EL (cell line): ENCODE data around the gene GSTM4.

ENCODE experiments used
- DNase-seq: peaks from one replicate; pipeline ENCODE4 v3.0.0-alpha.2; 2016

GSTM4 gene

GRCh38 chr1:109655615-109656519 lies at the start of gene GSTM4:
TSS of gene GSTM4 (plus strand) at chr1:109656099. CDS start at chr1:109656390, 291 bp downstream.
- peak; percentile 81 for DNase-seq

- no peak for DNase-seq
Measured at GRCh38 chr1:109609881-109610280, 46.0 kb upstream of the GSTM4 start.

- peak; percentile 72 for DNase-seq
Measured at GRCh38 chr1:109610609-109611307, 45.1 kb upstream of the GSTM4 start.

GRCh38 chr1:109611308-109611990 lies 44.5 kb upstream of the GSTM4 start:
- no peak for DNase-seq

GRCh38 chr1:109613361-109614147 lies 42.3 kb upstream of the GSTM4 start:
- peak; percentile 63 for DNase-seq

- no peak for DNase-seq
Measured at GRCh38 chr1:109615879-109616278, 40.0 kb upstream of the GSTM4 start.

- no peak for DNase-seq
Measured at GRCh38 chr1:109616391-109616790, 39.5 kb upstream of the GSTM4 start.

- DNase-seq: peak; percentile 89
Measured at GRCh38 chr1:109617291-109617801, 38.6 kb upstream of the GSTM4 start.

GRCh38 chr1:109618661-109619575 lies 37.0 kb upstream of the GSTM4 start:
- no peak for DNase-seq

GRCh38 chr1:109619576-109620400 lies 36.1 kb upstream of the GSTM4 start, which contains the start of the genes AMPD2 and GNAT2:
TSS of gene AMPD2 (plus strand) at chr1:109619837. CDS start at chr1:109621176, 1,339 bp downstream.
TSS of gene GNAT2 (minus strand) at chr1:109619616. CDS start at chr1:109612870, 6,746 bp downstream.
- peak; percentile 85 for DNase-seq

GRCh38 chr1:109620401-109620791 lies 35.5 kb upstream of the GSTM4 start:
- peak; percentile 72 for DNase-seq

- peak; percentile 96 for DNase-seq
Measured at GRCh38 chr1:109620841-109621286, 35.0 kb upstream of the GSTM4 start.

- DNase-seq: no peak
Measured at GRCh38 chr1:109621379-109622136, 34.3 kb upstream of the GSTM4 start.

- no peak for DNase-seq
Measured at GRCh38 chr1:109622137-109622892, 33.6 kb upstream of the GSTM4 start.

GRCh38 chr1:109622895-109623294 lies 33.0 kb upstream of the GSTM4 start:
- DNase-seq: no peak

GRCh38 chr1:109623601-109624161 lies 32.2 kb upstream of the GSTM4 start:
- DNase-seq: no peak

GRCh38 chr1:109624201-109625010 lies 31.5 kb upstream of the GSTM4 start:
- no peak for DNase-seq
